GM12892 (cell line): Measurements from ENCODE around the gene NCLN.

Experiments
- POLR2A ChIP-seq: IDR thresholded peaks from 2 replicates; pipeline ENCODE4 v1.6.1; 2011; ENCODE audit warnings: low read depth, low read length, control low read depth
- TAF1 ChIP-seq: IDR thresholded peaks from 2 replicates; pipeline ENCODE4 v1.6.1; 2011; ENCODE audit warnings: low read depth, mild to moderate bottlenecking, control low read depth, low read length, borderline replicate concordance

- TF ChIP-seq TAF1: no peak; the same call in 1 of the 2 replicates
- 0 out of 2 replicates have a peak, but pooled peaks have one; percentile 10 for TF ChIP-seq POLR2A
Observed at GRCh38 chr19:3179739-3180293, 5.9 kb upstream of the NCLN start.
